Measurements from ENCODE around the gene DPP8.
A peak's percentile ranks its signal among the peaks of the same experiment; 100 is the strongest.

Gene DPP8

DNA sequence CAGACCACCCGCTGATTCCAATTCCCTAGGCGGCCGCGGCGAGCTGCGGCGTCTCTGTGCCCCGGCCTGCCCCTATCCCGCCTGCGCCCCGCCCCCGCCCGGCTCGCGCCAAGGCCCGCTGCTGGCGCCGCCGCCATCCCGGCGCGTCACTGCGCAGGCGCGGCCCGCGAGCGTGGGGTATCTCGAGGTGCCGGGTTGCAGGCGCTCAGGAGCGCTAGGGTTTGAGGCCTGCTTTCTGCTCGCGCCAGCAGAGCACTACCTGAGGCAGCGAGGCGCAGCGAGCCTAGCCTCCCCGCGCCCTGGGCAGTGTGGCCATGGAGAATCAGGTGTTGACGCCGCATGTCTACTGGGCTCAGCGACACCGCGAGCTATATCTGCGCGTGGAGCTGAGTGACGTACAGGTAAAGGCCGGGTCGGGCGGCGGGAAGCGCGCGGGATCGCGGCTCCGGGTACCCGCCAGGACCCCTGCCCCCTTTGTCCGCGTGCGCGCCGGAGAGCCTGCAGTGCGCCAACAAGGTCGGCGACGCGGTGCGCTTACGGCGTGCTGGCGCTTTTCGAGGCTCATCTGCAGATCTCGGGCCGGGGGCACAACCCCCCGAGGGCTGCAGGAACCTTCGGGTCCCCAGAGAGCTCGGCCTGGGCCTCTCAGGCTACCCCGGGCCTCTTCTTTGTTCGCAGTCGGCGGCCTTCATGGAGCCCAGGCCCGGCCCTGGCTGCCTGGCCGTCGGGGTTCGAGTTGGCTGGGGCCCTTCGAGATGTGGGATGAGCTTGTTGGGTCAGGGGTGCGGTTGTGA is 13.0 kb upstream of the DPP8 start, which contains the start of gene HACD3 (continued):
- TF ChIP-seq ZXDB (tag by site-specific recombination; IDR thresholded peaks at IDR 0.05) (peak; percentile 85), ZNF792 (tag by site-specific recombination; IDR thresholded peaks at IDR 0.05) (peak; percentile 77; the same call in 1 of the 2 replicates), ZNF518A (tag by site-specific recombination; conservative IDR thresholded peaks at IDR 0.05; ENCODE audit: low read depth) (no peak), ZNF785 (tag by site-specific recombination; IDR thresholded peaks at IDR 0.05) (peak; percentile 82), ZBTB20 (tag by site-specific recombination; IDR thresholded peaks at IDR 0.05) (peak; percentile 86), ZNF629 (tag by site-specific recombination; IDR thresholded peaks at IDR 0.05) (peak; percentile 9; the same call in 1 of the 2 replicates), GLIS2 (tag by site-specific recombination; IDR thresholded peaks at IDR 0.05) (0 out of 2 replicates have a peak, but pooled peaks have one; percentile 60), ZNF239 (tag by site-specific recombination; IDR thresholded peaks at IDR 0.05) (peak; percentile 15; the same call in 1 of the 2 replicates), ZBTB7A (tag by site-specific recombination; IDR thresholded peaks at IDR 0.05; ENCODE audit: low read depth) (peak; percentile 80; the same call in 1 of the 2 replicates), ZNF341 (tag by site-specific recombination; IDR thresholded peaks at IDR 0.05; ENCODE audit: low read depth) (peak; percentile 58), ZBTB1 (tag by site-specific recombination; IDR thresholded peaks at IDR 0.05) (no peak), KLF16 (tag by site-specific recombination; IDR thresholded peaks at IDR 0.05) (peak; percentile 94), ZNF146 (tag by site-specific recombination; IDR thresholded peaks at IDR 0.05) (peak; percentile 18; the same call in 1 of the 2 replicates), ZNF10 (tag by site-specific recombination; IDR thresholded peaks at IDR 0.05) (peak; percentile 59; the same call in 1 of the 2 replicates), ZIC2 (tag by site-specific recombination; IDR thresholded peaks at IDR 0.05) (peak; percentile 68), ZFP37 (tag by site-specific recombination; IDR thresholded peaks at IDR 0.05) (peak; percentile 87; the same call in 1 of the 2 replicates), ZNF394 (tag by site-specific recombination; IDR thresholded peaks at IDR 0.05; ENCODE audit: borderline replicate concordance) (peak; percentile 45; the same call in 1 of the 2 replicates), ZNF2 (tag by site-specific recombination; IDR thresholded peaks at IDR 0.05) (peak; percentile 94), YY2 (tag by site-specific recombination; IDR thresholded peaks at IDR 0.05) (peak; percentile 42; the same call in 1 of the 2 replicates), ZNF292 (tag by site-specific recombination; IDR thresholded peaks at IDR 0.05; ENCODE audit: borderline replicate concordance, low read depth) (no peak), ZBTB17 (tag by site-specific recombination; IDR thresholded peaks at IDR 0.05) (peak; percentile 85)
- TF ChIP-seq, protein P1, sequence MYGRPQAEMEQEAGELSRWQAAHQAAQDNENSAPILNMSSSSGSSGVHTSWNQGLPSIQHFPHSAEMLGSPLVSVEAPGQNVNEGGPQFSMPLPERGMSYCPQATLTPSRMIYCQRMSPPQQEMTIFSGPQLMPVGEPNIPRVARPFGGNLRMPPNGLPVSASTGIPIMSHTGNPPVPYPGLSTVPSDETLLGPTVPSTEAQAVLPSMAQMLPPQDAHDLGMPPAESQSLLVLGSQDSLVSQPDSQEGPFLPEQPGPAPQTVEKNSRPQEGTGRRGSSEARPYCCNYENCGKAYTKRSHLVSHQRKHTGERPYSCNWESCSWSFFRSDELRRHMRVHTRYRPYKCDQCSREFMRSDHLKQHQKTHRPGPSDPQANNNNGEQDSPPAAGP (tag by site-specific recombination; IDR thresholded peaks at IDR 0.05): peak; percentile 66
- TF ChIP-seq, protein P2, sequence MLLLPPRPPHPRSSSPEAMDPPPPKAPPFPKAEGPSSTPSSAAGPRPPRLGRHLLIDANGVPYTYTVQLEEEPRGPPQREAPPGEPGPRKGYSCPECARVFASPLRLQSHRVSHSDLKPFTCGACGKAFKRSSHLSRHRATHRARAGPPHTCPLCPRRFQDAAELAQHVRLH (tag by site-specific recombination; IDR thresholded peaks at IDR 0.05): peak; percentile 93
- TF ChIP-seq, protein P3, sequence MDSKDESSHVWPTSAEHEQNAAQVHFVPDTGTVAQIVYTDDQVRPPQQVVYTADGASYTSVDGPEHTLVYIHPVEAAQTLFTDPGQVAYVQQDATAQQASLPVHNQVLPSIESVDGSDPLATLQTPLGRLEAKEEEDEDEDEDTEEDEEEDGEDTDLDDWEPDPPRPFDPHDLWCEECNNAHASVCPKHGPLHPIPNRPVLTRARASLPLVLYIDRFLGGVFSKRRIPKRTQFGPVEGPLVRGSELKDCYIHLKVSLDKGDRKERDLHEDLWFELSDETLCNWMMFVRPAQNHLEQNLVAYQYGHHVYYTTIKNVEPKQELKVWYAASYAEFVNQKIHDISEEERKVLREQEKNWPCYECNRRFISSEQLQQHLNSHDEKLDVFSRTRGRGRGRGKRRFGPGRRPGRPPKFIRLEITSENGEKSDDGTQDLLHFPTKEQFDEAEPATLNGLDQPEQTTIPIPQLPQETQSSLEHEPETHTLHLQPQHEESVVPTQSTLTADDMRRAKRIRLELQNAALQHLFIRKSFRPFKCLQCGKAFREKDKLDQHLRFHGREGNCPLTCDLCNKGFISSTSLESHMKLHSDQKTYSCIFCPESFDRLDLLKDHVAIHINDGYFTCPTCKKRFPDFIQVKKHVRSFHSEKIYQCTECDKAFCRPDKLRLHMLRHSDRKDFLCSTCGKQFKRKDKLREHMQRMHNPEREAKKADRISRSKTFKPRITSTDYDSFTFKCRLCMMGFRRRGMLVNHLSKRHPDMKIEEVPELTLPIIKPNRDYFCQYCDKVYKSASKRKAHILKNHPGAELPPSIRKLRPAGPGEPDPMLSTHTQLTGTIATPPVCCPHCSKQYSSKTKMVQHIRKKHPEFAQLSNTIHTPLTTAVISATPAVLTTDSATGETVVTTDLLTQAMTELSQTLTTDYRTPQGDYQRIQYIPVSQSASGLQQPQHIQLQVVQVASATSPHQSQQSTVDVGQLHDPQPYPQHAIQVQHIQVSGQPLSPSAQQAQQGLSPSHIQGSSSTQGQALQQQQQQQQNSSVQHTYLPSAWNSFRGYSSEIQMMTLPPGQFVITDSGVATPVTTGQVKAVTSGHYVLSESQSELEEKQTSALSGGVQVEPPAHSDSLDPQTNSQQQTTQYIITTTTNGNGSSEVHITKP (tag by site-specific recombination; IDR thresholded peaks at IDR 0.05): no peak; the same call in 1 of the 2 replicates
- TF ChIP-seq, protein P4, sequence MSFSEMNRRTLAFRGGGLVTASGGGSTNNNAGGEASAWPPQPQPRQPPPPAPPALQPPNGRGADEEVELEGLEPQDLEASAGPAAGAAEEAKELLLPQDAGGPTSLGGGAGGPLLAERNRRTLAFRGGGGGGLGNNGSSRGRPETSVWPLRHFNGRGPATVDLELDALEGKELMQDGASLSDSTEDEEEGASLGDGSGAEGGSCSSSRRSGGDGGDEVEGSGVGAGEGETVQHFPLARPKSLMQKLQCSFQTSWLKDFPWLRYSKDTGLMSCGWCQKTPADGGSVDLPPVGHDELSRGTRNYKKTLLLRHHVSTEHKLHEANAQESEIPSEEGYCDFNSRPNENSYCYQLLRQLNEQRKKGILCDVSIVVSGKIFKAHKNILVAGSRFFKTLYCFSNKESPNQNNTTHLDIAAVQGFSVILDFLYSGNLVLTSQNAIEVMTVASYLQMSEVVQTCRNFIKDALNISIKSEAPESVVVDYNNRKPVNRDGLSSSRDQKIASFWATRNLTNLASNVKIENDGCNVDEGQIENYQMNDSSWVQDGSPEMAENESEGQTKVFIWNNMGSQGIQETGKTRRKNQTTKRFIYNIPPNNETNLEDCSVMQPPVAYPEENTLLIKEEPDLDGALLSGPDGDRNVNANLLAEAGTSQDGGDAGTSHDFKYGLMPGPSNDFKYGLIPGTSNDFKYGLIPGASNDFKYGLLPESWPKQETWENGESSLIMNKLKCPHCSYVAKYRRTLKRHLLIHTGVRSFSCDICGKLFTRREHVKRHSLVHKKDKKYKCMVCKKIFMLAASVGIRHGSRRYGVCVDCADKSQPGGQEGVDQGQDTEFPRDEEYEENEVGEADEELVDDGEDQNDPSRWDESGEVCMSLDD (tag by site-specific recombination; IDR thresholded peaks at IDR 0.05): peak; percentile 88
- TF ChIP-seq, protein P5, sequence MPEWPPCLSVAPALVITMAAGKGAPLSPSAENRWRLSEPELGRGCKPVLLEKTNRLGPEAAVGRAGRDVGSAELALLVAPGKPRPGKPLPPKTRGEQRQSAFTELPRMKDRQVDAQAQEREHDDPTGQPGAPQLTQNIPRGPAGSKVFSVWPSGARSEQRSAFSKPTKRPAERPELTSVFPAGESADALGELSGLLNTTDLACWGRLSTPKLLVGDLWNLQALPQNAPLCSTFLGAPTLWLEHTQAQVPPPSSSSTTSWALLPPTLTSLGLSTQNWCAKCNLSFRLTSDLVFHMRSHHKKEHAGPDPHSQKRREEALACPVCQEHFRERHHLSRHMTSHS (tag by site-specific recombination; IDR thresholded peaks at IDR 0.05): no peak
